ENCODE measurements around the gene PTPDC1. TPM values are rescaled to one million over a fixed set of nuclear protein-coding genes. Genes with fewer than 3 reads are reported as not detected.

The PTPDC1 gene
- total RNA-seq, 1 donor from 2014 or later: 7.9 TPM

DNA sequence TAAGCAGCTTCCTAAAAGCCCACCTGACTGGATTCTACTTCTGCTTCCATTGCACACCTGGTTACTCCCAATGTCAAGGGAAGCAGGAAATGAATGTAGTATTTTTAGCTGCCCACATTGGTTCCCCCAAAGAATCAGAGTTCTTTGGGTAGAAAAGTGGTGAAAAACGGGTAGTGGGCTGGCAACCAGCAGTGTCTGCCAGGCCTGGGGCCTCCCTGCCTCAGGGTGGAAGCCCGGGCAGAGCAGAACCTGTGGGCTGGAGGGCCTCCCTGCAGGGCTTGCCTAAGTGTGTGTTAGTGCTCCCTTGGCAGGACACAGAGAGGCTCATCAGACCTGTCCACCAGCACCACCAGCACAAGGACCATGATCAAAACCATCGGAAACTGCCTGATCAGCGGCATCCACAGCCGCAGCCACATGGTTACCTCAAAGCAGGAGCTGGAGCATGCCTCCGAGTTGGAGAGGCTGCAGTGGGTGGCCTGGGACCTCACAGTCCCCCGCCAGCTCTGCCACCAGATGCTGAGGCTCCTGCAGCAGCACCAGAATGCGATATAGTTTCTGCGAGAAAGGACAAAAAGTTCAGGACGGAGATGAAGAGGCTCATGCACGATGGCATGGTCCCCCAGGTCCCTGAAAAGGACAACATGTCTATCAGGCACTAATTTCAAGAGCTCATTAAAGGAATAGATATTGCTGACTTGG is 72.2 kb downstream of the PTPDC1 start:
- H3K27me3 ChIP-seq (ENCODE audit: control insufficient read depth, insufficient read depth, low read length): no peaks in the 10 kb centered on the region
- H3K36me3 ChIP-seq (ENCODE audit: control insufficient read depth, insufficient read depth, low read length): no peaks in the 10 kb centered on the region
- no peak for DNase-seq (ENCODE audit: low read depth)
- no peak for TF ChIP-seq CTCF (IDR thresholded peaks at IDR 0.05; ENCODE audit: insufficient read depth, low read length, severe bottlenecking)
- FAIRE-seq: no peak
- no peak overlapping the region for H3K4me3 ChIP-seq (ENCODE audit: low read depth, low read length)

DNA sequence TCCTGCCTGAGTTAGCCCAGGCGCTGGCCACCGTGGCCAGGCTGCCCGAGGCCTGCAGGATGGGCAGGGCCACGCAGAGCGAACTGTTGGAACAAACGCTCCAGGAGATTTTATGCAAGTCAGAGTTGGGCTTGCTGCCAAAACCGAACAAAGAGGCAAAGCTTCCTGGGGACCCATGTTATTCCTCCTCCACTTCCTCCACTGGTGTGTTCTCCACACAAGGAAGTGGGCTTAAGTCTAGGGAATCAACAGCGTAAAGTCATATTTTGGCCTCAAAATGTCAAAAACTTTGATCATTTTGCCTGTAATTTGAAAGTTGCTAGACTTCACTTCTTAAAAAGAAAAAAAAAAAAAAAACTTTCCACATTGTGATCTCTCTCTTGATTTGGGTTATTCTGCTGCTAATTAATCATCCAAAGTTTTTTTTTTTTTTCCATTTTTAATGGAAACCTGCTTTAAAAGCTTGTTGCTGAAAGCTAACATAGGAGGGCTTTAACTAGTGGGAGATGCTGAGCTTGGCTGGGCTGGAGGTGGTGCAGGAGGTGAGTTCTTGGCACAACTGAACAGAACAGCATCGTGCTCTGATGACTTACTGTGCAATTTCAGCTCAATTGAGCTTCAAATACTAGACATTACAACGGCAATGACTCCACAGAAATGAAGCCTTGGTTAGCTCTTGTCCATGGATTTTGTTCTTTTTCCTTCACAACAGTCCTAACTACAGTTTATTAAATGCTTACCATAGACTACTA is 73.0 kb downstream of the PTPDC1 start:
- Histone ChIP-seq H3K36me3 (ENCODE audit: control insufficient read depth, insufficient read depth, low read length) (no peaks in the 10 kb centered on the region), H3K4me3 (ENCODE audit: low read depth, low read length) (no peak overlapping the region), H3K27me3 (ENCODE audit: control insufficient read depth, insufficient read depth, low read length) (no peaks in the 10 kb centered on the region)
- no peak for TF ChIP-seq CTCF (IDR thresholded peaks at IDR 0.05; ENCODE audit: insufficient read depth, low read length, severe bottlenecking)
- FAIRE-seq: no peak
- peak; percentile 71 for DNase-seq (ENCODE audit: low read depth)

Other genes with a start within 250 kb of the PTPDC1 start
- 0.13 TPM in 1 of 2 replicates, not detected in the other for gene BARX1, start 129.1 kb upstream of the PTPDC1 start, total RNA-seq
- 4.7 TPM in 2 replicates for gene ZNF169, start 174.8 kb downstream of the PTPDC1 start, total RNA-seq
- not detected in 2 replicates for gene NUTM2F, start 244.2 kb downstream of the PTPDC1 start, total RNA-seq

All from bronchial epithelial cell (primary cell).